ENCODE data around the gene RFK. TPM values are rescaled to one million over a fixed set of nuclear protein-coding genes. Genes with fewer than 3 reads are reported as not detected.
A peak's percentile ranks its signal among the peaks of the same experiment; 100 is the strongest.

RFK gene
- total and polyA plus RNA-seq, 2 of the 13 experiments (the other 11 are each of a cell fraction or from before 2014, with no cell fraction given) = 18.2 to 37.2 TPM

DNA sequence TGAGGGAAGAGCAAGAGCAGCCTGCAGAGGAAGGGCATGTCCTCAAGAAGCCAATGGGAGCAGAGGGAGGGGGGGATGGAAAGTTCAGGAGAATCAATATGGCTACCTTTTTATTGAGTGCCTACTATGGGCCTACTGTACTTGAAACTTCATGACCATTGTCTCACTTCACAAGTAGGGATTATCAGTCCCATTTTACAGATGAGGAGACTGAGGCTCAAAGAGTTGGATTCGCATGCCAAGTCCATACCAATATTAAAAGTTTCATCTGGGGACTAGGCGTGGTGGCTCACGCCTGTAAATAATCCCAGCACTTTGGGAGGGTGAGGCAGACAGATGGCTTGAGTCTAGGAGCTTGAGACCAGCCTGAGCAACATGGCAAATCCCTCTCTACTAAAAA is 40.0 kb downstream of the RFK start:
- H3K27ac ChIP-seq (ENCODE audit: extremely low read length, insufficient read depth, low read length) = no peak overlapping the region
- DNase-seq (ENCODE audit: low spot score) = no peak
- ChIA-PET CTCF (ENCODE audit: low intra/inter-chr PET ratio, low total read pairs) (no interaction called here), POLR2A (no interaction called here)
- intact Hi-C loops (cut with micrococcal nuclease; ENCODE audit: unreplicated experiment) = no loop called here
- no peak overlapping the region for H3K4me2 ChIP-seq (ENCODE audit: low read depth, low read length)
- no TSS peak for BruUV-seq (replicated peaks)
- H3K79me2 ChIP-seq (ENCODE audit: insufficient read depth, low read length) = no peaks in the 10 kb centered on the region
- TF ChIP-seq, protein P1, sequence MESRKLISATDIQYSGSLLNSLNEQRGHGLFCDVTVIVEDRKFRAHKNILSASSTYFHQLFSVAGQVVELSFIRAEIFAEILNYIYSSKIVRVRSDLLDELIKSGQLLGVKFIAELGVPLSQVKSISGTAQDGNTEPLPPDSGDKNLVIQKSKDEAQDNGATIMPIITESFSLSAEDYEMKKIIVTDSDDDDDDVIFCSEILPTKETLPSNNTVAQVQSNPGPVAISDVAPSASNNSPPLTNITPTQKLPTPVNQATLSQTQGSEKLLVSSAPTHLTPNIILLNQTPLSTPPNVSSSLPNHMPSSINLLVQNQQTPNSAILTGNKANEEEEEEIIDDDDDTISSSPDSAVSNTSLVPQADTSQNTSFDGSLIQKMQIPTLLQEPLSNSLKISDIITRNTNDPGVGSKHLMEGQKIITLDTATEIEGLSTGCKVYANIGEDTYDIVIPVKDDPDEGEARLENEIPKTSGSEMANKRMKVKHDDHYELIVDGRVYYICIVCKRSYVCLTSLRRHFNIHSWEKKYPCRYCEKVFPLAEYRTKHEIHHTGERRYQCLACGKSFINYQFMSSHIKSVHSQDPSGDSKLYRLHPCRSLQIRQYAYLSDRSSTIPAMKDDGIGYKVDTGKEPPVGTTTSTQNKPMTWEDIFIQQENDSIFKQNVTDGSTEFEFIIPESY (CRISPR knock-in tag; IDR thresholded peaks at IDR 0.05) = no peak
- TF ChIP-seq ZNF629 (CRISPR knock-in tag; conservative IDR thresholded peaks at IDR 0.05) = peak; percentile 41; the same call in 1 of the 2 replicates
- ATAC-seq = no peak
- H3K4me3 ChIP-seq (replicated peaks in 1 of 3; ENCODE audit: insufficient read depth in 1 of 3, low read depth in 2 of 3, low read length in 3 of 3) = no peak overlapping the region
- 77% methylated on average over 3 of the region's 3 CpGs for WGBS (ENCODE audit: low lambda C conversion rate)
- H2AFZ ChIP-seq (ENCODE audit: low read length) = no peak overlapping the region
- H3K4me1 ChIP-seq (ENCODE audit: insufficient read depth, low read length) = 0 out of 2 replicates have a peak, but pooled peaks cover 5% of the 10 kb centered on the region
- H3K36me3 ChIP-seq (replicated peaks in 1 of 2; ENCODE audit: control insufficient read depth in 1 of 2, insufficient read depth in 2 of 2, low read length in 2 of 2) = no peaks in the 10 kb centered on the region
- no peak for FAIRE-seq
- in situ Hi-C loops (cut with HindIII; ENCODE audit: extremely low pct_ligation_motif_present, low pct_unique_long_range_greater_than_20kb) = no loop called here
- H4K20me1 ChIP-seq (ENCODE audit: insufficient read depth, low read length) = no peaks in the 10 kb centered on the region
- H3K27me3 ChIP-seq (ENCODE audit: control insufficient read depth in 1 of 2, insufficient read depth in 2 of 2, low read length in 2 of 2) = no peaks in the 10 kb centered on the region
- no peak overlapping the region for H3K9ac ChIP-seq (ENCODE audit: insufficient read depth, low read depth, low read length)
- H3K9me3 ChIP-seq (ENCODE audit: low read length) = no peaks in the 10 kb centered on the region

DNA sequence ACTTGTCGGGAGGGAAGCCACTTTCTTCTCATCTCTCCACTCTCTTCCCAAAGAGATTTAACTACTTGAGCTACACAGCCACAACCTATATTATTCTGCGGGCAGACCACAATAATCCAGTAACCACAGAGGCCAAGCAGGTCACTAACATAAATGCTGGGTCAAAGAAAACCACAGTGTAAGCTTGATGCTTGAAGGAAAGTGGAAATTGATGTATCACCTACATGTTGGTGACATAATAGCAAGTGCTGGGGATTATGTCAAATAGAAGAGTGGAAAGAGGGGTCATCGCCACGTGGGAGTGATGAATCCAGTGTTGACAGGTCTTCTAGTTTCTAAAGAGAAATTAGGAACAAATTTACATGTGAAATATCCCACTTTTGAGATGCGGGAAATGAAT is 40.9 kb downstream of the RFK start:
- H3K4me1 ChIP-seq (ENCODE audit: insufficient read depth, low read length) = 0 out of 2 replicates have a peak, but pooled peaks cover 5% of the 10 kb centered on the region
- ChIA-PET CTCF (ENCODE audit: low intra/inter-chr PET ratio, low total read pairs) (no interaction called here), POLR2A (no interaction called here)
- H3K79me2 ChIP-seq (ENCODE audit: insufficient read depth, low read length) = no peaks in the 10 kb centered on the region
- intact Hi-C loops (cut with micrococcal nuclease; ENCODE audit: unreplicated experiment) = no loop called here
- no peaks in the 10 kb centered on the region for H4K20me1 ChIP-seq (ENCODE audit: insufficient read depth, low read length)
- no peaks in the 10 kb centered on the region for H3K27me3 ChIP-seq (ENCODE audit: control insufficient read depth in 1 of 2, insufficient read depth in 2 of 2, low read length in 2 of 2)
- FAIRE-seq (no peak), DNase-seq (ENCODE audit: low spot score) (no peak), ATAC-seq (no peak)
- no peaks in the 10 kb centered on the region for H3K36me3 ChIP-seq (replicated peaks in 1 of 2; ENCODE audit: control insufficient read depth in 1 of 2, insufficient read depth in 2 of 2, low read length in 2 of 2)
- no peak overlapping the region for H2AFZ ChIP-seq (ENCODE audit: low read length)
- H3K4me3 ChIP-seq (replicated peaks in 1 of 3; ENCODE audit: insufficient read depth in 1 of 3, low read depth in 2 of 3, low read length in 3 of 3) = no peak overlapping the region
- WGBS (ENCODE audit: low lambda C conversion rate) = 35% methylated on average over 5 of the region's 5 CpGs
- H3K4me2 ChIP-seq (ENCODE audit: low read depth, low read length) = no peak overlapping the region
- H3K9ac ChIP-seq (ENCODE audit: insufficient read depth, low read depth, low read length) = no peak overlapping the region
- in situ Hi-C loops (cut with HindIII; ENCODE audit: extremely low pct_ligation_motif_present, low pct_unique_long_range_greater_than_20kb) = no loop called here
- no peaks in the 10 kb centered on the region for H3K9me3 ChIP-seq (ENCODE audit: low read length)
- H3K27ac ChIP-seq (ENCODE audit: extremely low read length, insufficient read depth, low read length) = no peak overlapping the region
- BruUV-seq (replicated peaks) = no TSS peak
- TF ChIP-seq CREB1 (IDR thresholded peaks at IDR 0.05) = 0 out of 2 replicates have a peak, but pooled peaks have one; percentile 6
- no peak for TF ChIP-seq CREB1 (CRISPR knock-in tag; IDR thresholded peaks at IDR 0.05)
- TF ChIP-seq PHF21A (CRISPR knock-in tag; IDR thresholded peaks at IDR 0.05) = no peak

Data from HepG2 (cell line).